Measurements from ENCODE around the gene ZDBF2. TPM values are rescaled to one million over a fixed set of nuclear protein-coding genes. Genes with fewer than 3 reads are reported as not detected.

ZDBF2 gene
- total RNA-seq, 1 experiment from 2014 or later, result not detected

DNA sequence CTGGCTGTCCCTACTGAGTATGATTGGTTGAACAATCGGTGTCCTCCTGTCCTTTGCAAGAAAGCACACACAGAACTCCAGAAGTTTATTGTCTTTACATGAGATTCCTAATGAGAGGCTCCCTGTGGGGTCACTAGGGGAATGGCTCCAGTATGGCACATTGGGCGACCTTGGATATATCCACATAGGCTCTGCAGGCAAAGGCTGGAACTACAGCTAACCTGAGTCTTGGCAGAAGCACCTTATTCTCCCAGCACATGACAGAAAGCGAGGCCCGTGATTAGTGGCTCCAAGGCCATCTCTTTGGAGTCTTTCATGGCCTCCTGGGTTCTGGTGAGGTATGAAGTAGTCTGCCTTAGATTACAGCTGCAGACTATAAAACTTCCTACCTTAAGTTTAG is 49.0 kb downstream of the ZDBF2 start:
- no peak for DNase-seq
- Mint-ChIP-seq H3K4me1 (ENCODE audit: low read depth, unreplicated experiment) (no peaks in the 10 kb centered on the region), H3K27ac (ENCODE audit: unreplicated experiment) (no peak overlapping the region), H3K27me3 (ENCODE audit: unreplicated experiment) (no peaks in the 10 kb centered on the region), H3K36me3 (ENCODE audit: insufficient read depth, unreplicated experiment) (no peaks in the 10 kb centered on the region), H3K9me3 (ENCODE audit: low read depth, unreplicated experiment) (peaks cover 3% of the 10 kb centered on the region), H3K4me3 (ENCODE audit: low read depth, unreplicated experiment) (no peak overlapping the region)
- no TSS peak for BruUV-seq (replicated peaks)
- TF ChIP-seq, protein P1, sequence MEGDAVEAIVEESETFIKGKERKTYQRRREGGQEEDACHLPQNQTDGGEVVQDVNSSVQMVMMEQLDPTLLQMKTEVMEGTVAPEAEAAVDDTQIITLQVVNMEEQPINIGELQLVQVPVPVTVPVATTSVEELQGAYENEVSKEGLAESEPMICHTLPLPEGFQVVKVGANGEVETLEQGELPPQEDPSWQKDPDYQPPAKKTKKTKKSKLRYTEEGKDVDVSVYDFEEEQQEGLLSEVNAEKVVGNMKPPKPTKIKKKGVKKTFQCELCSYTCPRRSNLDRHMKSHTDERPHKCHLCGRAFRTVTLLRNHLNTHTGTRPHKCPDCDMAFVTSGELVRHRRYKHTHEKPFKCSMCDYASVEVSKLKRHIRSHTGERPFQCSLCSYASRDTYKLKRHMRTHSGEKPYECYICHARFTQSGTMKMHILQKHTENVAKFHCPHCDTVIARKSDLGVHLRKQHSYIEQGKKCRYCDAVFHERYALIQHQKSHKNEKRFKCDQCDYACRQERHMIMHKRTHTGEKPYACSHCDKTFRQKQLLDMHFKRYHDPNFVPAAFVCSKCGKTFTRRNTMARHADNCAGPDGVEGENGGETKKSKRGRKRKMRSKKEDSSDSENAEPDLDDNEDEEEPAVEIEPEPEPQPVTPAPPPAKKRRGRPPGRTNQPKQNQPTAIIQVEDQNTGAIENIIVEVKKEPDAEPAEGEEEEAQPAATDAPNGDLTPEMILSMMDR (IDR thresholded peaks at IDR 0.05; ENCODE audit: unreplicated experiment), result no peak
- CTCF ChIA-PET, result no interaction called here
- intact Hi-C loops (cut with micrococcal nuclease; ENCODE audit: unreplicated experiment), result no loop called here

DNA sequence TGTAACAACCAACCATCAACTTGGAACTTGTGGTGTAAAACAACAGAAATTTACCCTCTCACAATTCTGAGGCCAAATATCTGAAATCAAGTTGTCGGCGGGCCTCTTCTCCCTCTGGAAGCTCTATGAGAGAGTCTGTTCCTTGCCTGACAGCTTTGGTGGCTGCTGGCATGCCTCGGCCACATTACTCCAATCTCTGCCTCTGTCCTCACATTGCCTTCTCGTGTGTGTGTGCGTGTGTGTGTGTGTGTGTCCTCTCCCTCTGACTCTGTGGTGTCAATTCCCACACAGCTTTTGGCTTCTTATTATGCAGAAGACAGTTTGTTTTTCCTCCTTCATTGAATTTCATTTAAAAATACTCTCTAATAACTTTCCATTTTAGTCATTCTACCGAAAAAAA is 50.4 kb downstream of the ZDBF2 start:
- CTCF ChIA-PET, result no interaction called here
- intact Hi-C loops (cut with micrococcal nuclease; ENCODE audit: unreplicated experiment), result no loop called here
- TF ChIP-seq, protein P1 (IDR thresholded peaks at IDR 0.05; ENCODE audit: unreplicated experiment), result no peak
- H3K9me3 Mint-ChIP-seq (ENCODE audit: low read depth, unreplicated experiment), result no peaks in the 10 kb centered on the region
- no peaks in the 10 kb centered on the region for H3K36me3 Mint-ChIP-seq (ENCODE audit: insufficient read depth, unreplicated experiment)
- no TSS peak for BruUV-seq (replicated peaks)
- H3K27me3 Mint-ChIP-seq (ENCODE audit: unreplicated experiment), result no peaks in the 10 kb centered on the region
- DNase-seq, result no peak
- H3K4me3 Mint-ChIP-seq (ENCODE audit: low read depth, unreplicated experiment), result no peak overlapping the region
- H3K27ac Mint-ChIP-seq (ENCODE audit: unreplicated experiment), result no peak overlapping the region
- no peaks in the 10 kb centered on the region for H3K4me1 Mint-ChIP-seq (ENCODE audit: low read depth, unreplicated experiment)

DNA sequence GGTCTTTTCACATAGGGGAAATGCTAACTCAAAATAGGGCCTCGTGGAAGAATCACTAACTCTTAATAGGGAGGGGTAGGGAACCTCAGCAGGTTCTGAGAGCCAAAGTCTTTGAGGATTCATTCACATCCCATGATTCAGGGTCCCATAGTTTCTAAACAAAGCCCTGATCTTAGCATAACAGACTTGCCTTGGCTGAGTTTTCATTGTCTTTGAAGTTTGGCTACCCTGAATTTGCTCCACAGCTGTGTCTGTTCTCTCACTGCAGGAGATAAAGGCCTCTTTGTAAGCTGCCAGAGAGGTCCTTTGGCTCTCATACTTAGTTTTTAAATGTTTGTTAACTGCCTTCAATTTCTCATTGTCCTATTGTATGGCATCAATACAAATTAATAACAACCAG is 54.5 kb downstream of the ZDBF2 start:
- H3K4me3 Mint-ChIP-seq (ENCODE audit: low read depth, unreplicated experiment), result no peak overlapping the region
- no peaks in the 10 kb centered on the region for H3K4me1 Mint-ChIP-seq (ENCODE audit: low read depth, unreplicated experiment)
- H3K36me3 Mint-ChIP-seq (ENCODE audit: insufficient read depth, unreplicated experiment), result no peaks in the 10 kb centered on the region
- CTCF ChIA-PET, result interaction anchor here (0.9 kb wide), 1 partner anchor 26 kb away, joined by 5 read pairs; no protein-coding TSS in a partner anchor
- H3K27ac Mint-ChIP-seq (ENCODE audit: unreplicated experiment), result no peak overlapping the region
- BruUV-seq (replicated peaks), result no TSS peak
- no peaks in the 10 kb centered on the region for H3K27me3 Mint-ChIP-seq (ENCODE audit: unreplicated experiment)
- DNase-seq, result no peak
- TF ChIP-seq, protein P1 (IDR thresholded peaks at IDR 0.05; ENCODE audit: unreplicated experiment), result no peak
- no peaks in the 10 kb centered on the region for H3K9me3 Mint-ChIP-seq (ENCODE audit: low read depth, unreplicated experiment)
- intact Hi-C loops (cut with micrococcal nuclease; ENCODE audit: unreplicated experiment), result no loop called here

DNA sequence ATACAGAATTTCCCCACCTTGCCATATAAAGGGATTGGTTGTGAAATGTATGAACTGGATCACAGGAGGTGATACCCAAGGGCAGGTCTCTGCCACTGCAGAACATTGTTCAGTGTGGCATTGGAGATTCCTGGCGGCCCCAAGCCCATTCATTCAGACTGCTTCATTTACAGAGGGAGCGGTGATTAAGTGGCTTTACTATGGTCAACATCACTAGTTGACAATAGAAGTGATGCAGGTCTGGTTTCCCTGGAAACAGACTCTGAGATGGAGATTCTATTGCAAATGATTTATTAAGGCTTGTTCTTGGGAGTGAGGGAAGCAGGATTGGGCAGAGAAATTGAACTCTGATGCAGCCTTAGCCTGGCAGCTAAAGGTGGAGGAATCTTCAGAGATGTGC is 62.4 kb downstream of the ZDBF2 start:
- H3K36me3 Mint-ChIP-seq (ENCODE audit: insufficient read depth, unreplicated experiment), result no peaks in the 10 kb centered on the region
- BruUV-seq (replicated peaks), result no TSS peak
- no peak overlapping the region for H3K4me3 Mint-ChIP-seq (ENCODE audit: low read depth, unreplicated experiment)
- H3K9me3 Mint-ChIP-seq (ENCODE audit: low read depth, unreplicated experiment), result no peaks in the 10 kb centered on the region
- no peaks in the 10 kb centered on the region for H3K4me1 Mint-ChIP-seq (ENCODE audit: low read depth, unreplicated experiment)
- no peaks in the 10 kb centered on the region for H3K27me3 Mint-ChIP-seq (ENCODE audit: unreplicated experiment)
- CTCF ChIA-PET, result no interaction called here
- no peak overlapping the region for H3K27ac Mint-ChIP-seq (ENCODE audit: unreplicated experiment)
- intact Hi-C loops (cut with micrococcal nuclease; ENCODE audit: unreplicated experiment), result no loop called here
- DNase-seq, result no peak
- TF ChIP-seq, protein P1 (IDR thresholded peaks at IDR 0.05; ENCODE audit: unreplicated experiment), result no peak
